Upper lobe of right lung (tissue), 1 donor: ENCODE data around the gene SLC6A11. TPM values are rescaled to one million over a fixed set of nuclear protein-coding genes. Genes with fewer than 3 reads are reported as not detected.

Source experiments
- ATAC-seq: fragments of 200-7000 bp; cut with Tn5 transposase; one replicate; pipeline ENCODE4 v1.9.1; 2020; ENCODE audit warnings: mild to moderate bottlenecking, moderate library complexity
- DNase-seq: peaks from one replicate; pipeline ENCODE4 v3.0.0-alpha.2; 2020
- H3K27ac ChIP-seq: fragments of 200-600 bp; one replicate; pipeline ENCODE4 v1.8.0; 2022
- H3K27me3 ChIP-seq: fragments of 200-600 bp; one replicate; pipeline ENCODE4 v1.8.0; 2022; ENCODE audit warnings: mild to moderate bottlenecking
- H3K36me3 ChIP-seq: fragments of 200-600 bp; one replicate; pipeline ENCODE4 v1.8.0; 2022
- H3K4me1 ChIP-seq: fragments of 200-600 bp; one replicate; pipeline ENCODE4 v1.8.0; 2022
- H3K4me3 ChIP-seq: fragments of 200-600 bp; one replicate; pipeline ENCODE4 v1.8.0; 2022; ENCODE audit warnings: mild to moderate bottlenecking
- H3K9me3 ChIP-seq: fragments of 200-600 bp; one replicate; pipeline ENCODE4 v1.8.0; 2022
- intact Hi-C: fragments of 100-400 bp; cut with DNase I; formaldehyde crosslinking; loops from one replicate; pipeline ENCODE4 v1.11.0; 2022
- total RNA-seq: library from RNA; stranded (reverse); fragmentation: NEBNext Ultra II Directional; extraction: Animal tissue kit (Norgen Biotek cat#: 25700); gene quantifications from one replicate; pipeline ENCODE4 v1.2.1, GENCODE V29; 2021
- TF ChIP-seq, protein P1 (sequence below): fragments of 200-600 bp; IDR thresholded peaks from one replicate; pipeline ENCODE4 v1.8.0; 2022; ENCODE audit warnings: antibody characterized with exemption
- donor health status: DM: no; HTN: yes; CAD: no; lungs with severe emphysema.

The SLC6A11 gene
- total RNA-seq, 1 donor from 2014 or later: 0.17 TPM

GRCh38 chr3:10808974-10809373 is 7.1 kb upstream of the SLC6A11 start:
- intact Hi-C loops: no loop called here

GRCh38 chr3:10810376-10810775 is 5.7 kb upstream of the SLC6A11 start:
- no peak overlapping the region for H3K4me3 ChIP-seq
- H3K27me3 ChIP-seq: peaks cover 16% of the 10 kb centered on the region
- H3K36me3 ChIP-seq: no peaks in the 10 kb centered on the region
- H3K9me3 ChIP-seq: no peaks in the 10 kb centered on the region
- intact Hi-C loops: no loop called here
- H3K27ac ChIP-seq: no peak overlapping the region
- H3K4me1 ChIP-seq: no peaks in the 10 kb centered on the region
- ATAC-seq (no peak), DNase-seq (no peak)
- TF ChIP-seq, protein P1, sequence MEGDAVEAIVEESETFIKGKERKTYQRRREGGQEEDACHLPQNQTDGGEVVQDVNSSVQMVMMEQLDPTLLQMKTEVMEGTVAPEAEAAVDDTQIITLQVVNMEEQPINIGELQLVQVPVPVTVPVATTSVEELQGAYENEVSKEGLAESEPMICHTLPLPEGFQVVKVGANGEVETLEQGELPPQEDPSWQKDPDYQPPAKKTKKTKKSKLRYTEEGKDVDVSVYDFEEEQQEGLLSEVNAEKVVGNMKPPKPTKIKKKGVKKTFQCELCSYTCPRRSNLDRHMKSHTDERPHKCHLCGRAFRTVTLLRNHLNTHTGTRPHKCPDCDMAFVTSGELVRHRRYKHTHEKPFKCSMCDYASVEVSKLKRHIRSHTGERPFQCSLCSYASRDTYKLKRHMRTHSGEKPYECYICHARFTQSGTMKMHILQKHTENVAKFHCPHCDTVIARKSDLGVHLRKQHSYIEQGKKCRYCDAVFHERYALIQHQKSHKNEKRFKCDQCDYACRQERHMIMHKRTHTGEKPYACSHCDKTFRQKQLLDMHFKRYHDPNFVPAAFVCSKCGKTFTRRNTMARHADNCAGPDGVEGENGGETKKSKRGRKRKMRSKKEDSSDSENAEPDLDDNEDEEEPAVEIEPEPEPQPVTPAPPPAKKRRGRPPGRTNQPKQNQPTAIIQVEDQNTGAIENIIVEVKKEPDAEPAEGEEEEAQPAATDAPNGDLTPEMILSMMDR: no peak

More at GRCh38 chr3:10808974-10809373, 7.1 kb upstream of the SLC6A11 start:
- Histone ChIP-seq H3K4me1 (no peaks in the 10 kb centered on the region), H3K9me3 (no peaks in the 10 kb centered on the region), H3K27me3 (peaks cover 3% of the 10 kb centered on the region), H3K36me3 (no peaks in the 10 kb centered on the region), H3K4me3 (no peak overlapping the region), H3K27ac (no peak overlapping the region)
- ATAC-seq: no peak
- TF ChIP-seq, protein P1: no peak
- no peak for DNase-seq

- Histone ChIP-seq H3K27me3 (peaks cover 39% of the 10 kb centered on the region), H3K36me3 (no peaks in the 10 kb centered on the region), H3K27ac (no peak overlapping the region), H3K4me3 (no peak overlapping the region), H3K4me1 (no peaks in the 10 kb centered on the region), H3K9me3 (no peaks in the 10 kb centered on the region)
- DNase-seq (no peak), ATAC-seq (no peak)
- intact Hi-C loops: no loop called here
- TF ChIP-seq, protein P1: no peak
Observed at GRCh38 chr3:10813425-10813824, 2.6 kb upstream of the SLC6A11 start.

GRCh38 chr3:10814623-10815022 is 1.4 kb upstream of the SLC6A11 start:
- TF ChIP-seq, protein P1: no peak
- intact Hi-C loops: no loop called here
- Histone ChIP-seq H3K27me3 (peaks cover 39% of the 10 kb centered on the region), H3K27ac (no peak overlapping the region), H3K9me3 (no peaks in the 10 kb centered on the region), H3K36me3 (no peaks in the 10 kb centered on the region), H3K4me3 (no peak overlapping the region), H3K4me1 (no peaks in the 10 kb centered on the region)
- no peak for DNase-seq
- no peak for ATAC-seq

- Histone ChIP-seq H3K27me3 (peaks cover 39% of the 10 kb centered on the region), H3K4me3 (no peak overlapping the region), H3K36me3 (no peaks in the 10 kb centered on the region), H3K27ac (no peak overlapping the region), H3K4me1 (no peaks in the 10 kb centered on the region), H3K9me3 (no peaks in the 10 kb centered on the region)
- DNase-seq: no peak
- TF ChIP-seq, protein P1: no peak
- no peak for ATAC-seq
- intact Hi-C loops: no loop called here
Observed at GRCh38 chr3:10815487-10815886, 541 bp upstream of the SLC6A11 start.

DNA sequence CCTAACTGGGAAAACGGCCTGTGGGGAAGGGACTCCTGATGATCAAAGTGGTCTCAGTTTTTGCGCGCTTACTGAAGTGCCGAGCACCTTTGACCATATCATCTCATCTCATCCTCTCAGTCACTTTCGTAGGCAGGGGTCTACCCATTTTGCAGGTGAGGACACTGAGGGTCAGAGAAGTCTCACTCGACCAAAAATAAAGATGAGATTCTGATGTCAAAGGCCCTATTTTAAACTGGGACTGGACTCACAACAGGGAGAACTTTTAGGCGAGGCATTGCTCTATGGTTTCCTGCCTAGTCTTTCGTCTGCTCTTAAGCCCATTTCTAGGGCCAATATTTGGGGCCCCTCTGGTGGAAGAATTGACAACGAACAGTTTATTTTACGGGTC is 830 bp downstream of the SLC6A11 start:
- Histone ChIP-seq H3K27ac (no peak overlapping the region), H3K27me3 (peaks cover 39% of the 10 kb centered on the region), H3K36me3 (no peaks in the 10 kb centered on the region), H3K4me3 (no peak overlapping the region), H3K9me3 (no peaks in the 10 kb centered on the region), H3K4me1 (no peaks in the 10 kb centered on the region)
- DNase-seq (no peak), ATAC-seq (no peak)
- TF ChIP-seq, protein P1: no peak
- intact Hi-C loops: no loop called here
